Activated T-helper 17 cell treated with anti-CD3 and anti-CD28 coated beads, Interleukin-2, amount 50 U/mL, for 72 hours (primary cell): Measurements from ENCODE around the gene HEPACAM. TPM values are rescaled to one million over a fixed set of nuclear protein-coding genes. Genes with fewer than 3 reads are reported as not detected.

Experiments
- ATAC-seq: fragments of 150-1000 bp; cut with Tn5 transposase; replicated peaks from 2 replicates; pipeline ENCODE4 v1.10.0; 2021; ENCODE audit warnings: mild to moderate bottlenecking, moderate library complexity
- H3K27ac Mint-ChIP-seq: one replicate; pipeline ENCODE4 v1.8.0; 2022; ENCODE audit warnings: mixed read lengths
- H3K27me3 Mint-ChIP-seq: one replicate; pipeline ENCODE4 v1.8.0; 2022; ENCODE audit warnings: mixed read lengths
- H3K36me3 Mint-ChIP-seq: one replicate; pipeline ENCODE4 v1.8.0; 2022; ENCODE audit warnings: low read depth, mild to moderate bottlenecking, mixed read lengths
- H3K4me1 Mint-ChIP-seq: one replicate; pipeline ENCODE4 v1.8.0; 2022; ENCODE audit warnings: mixed read lengths
- H3K4me3 Mint-ChIP-seq: one replicate; pipeline ENCODE4 v1.8.0; 2022; ENCODE audit warnings: mild to moderate bottlenecking, mixed read lengths
- H3K9me3 Mint-ChIP-seq: one replicate; pipeline ENCODE4 v1.8.0; 2022; ENCODE audit warnings: mixed read lengths
- total RNA-seq, 2 donors: library from RNA; stranded (reverse); gene quantifications; one replicate each; pipeline ENCODE4 v1.2.3, GENCODE V29; 2022

The HEPACAM gene
- total RNA-seq, 2 donors from 2014 or later = not detected

DNA sequence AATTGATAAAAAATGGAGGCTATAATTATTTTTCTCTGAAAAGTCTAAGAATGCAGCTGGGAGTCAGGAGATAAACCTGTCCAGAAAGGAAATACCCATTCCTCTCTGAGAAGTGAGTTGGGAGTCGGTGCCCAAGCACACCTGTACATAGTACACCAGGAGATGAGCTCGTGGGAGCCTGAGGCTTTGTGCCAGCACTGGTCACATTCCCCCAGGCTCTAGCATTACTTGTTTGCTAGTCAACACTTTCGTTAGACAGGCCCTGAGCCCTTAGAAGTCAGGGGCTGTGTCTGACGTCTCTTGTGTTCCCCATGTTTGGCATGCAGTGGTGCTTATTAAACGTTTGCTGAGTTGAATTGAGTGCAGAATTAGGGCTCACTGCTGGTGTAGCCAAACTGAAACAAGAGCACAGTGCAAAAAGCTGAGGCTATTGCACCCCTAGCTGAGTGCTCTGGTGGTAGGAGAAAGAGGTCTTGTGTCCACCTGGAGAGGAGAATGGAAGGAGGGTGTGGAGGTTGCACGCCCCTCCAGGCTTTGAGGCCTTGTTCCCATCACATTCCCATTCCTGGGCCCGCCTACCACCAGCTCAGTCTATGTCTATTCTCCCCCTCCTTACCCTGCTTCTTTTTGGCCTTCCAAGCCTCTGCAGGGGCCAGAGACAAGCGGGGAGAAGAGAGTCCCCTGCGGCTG lies 45.0 kb downstream of the HEPACAM start:
- no peaks in the 10 kb centered on the region for H3K4me1 Mint-ChIP-seq
- no peak for ATAC-seq
- no peaks in the 10 kb centered on the region for H3K36me3 Mint-ChIP-seq
- no peak overlapping the region for H3K27ac Mint-ChIP-seq
- H3K4me3 Mint-ChIP-seq = no peak overlapping the region
- H3K27me3 Mint-ChIP-seq = peaks cover 13% of the 10 kb centered on the region
- H3K9me3 Mint-ChIP-seq = no peaks in the 10 kb centered on the region

GRCh38 chr11:124890151-124890550 lies 45.7 kb downstream of the HEPACAM start:
- H3K4me1 Mint-ChIP-seq = no peaks in the 10 kb centered on the region
- ATAC-seq = no peak
- peaks cover 18% of the 10 kb centered on the region for H3K27me3 Mint-ChIP-seq
- H3K9me3 Mint-ChIP-seq = no peaks in the 10 kb centered on the region
- no peak overlapping the region for H3K4me3 Mint-ChIP-seq
- no peaks in the 10 kb centered on the region for H3K36me3 Mint-ChIP-seq
- no peak overlapping the region for H3K27ac Mint-ChIP-seq

GRCh38 chr11:124889191-124890091 lies 46.4 kb downstream of the HEPACAM start:
- Mint-ChIP-seq H3K27me3 (peaks cover 18% of the 10 kb centered on the region), H3K4me3 (no peak overlapping the region), H3K9me3 (no peaks in the 10 kb centered on the region), H3K4me1 (no peaks in the 10 kb centered on the region), H3K36me3 (no peaks in the 10 kb centered on the region), H3K27ac (no peak overlapping the region)
- no peak for ATAC-seq

DNA sequence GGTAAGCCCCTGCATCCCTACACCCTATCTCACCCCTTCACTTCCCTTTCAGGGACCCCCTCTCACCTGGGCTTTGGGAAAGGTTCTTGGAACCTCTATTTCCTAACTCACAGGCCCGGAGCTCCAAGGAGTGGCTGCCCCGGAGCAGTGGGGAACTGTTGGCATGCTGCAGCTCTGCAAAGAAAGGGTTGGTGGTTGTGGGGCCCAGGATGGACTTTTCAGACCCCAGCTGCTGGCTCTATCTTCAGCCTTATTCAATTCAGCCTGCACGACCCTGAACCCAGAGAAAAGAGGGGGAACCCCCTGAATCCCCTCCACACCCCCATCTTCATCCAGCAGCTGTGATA lies 48.2 kb downstream of the HEPACAM start:
- Mint-ChIP-seq H3K9me3 (no peaks in the 10 kb centered on the region), H3K36me3 (no peaks in the 10 kb centered on the region), H3K27me3 (peaks cover 18% of the 10 kb centered on the region), H3K4me1 (no peaks in the 10 kb centered on the region), H3K27ac (no peak overlapping the region), H3K4me3 (no peak overlapping the region)
- ATAC-seq = no peak

GRCh38 chr11:124886978-124887666 lies 48.7 kb downstream of the HEPACAM start:
- H3K9me3 Mint-ChIP-seq = no peaks in the 10 kb centered on the region
- no peak overlapping the region for H3K27ac Mint-ChIP-seq
- no peak for ATAC-seq
- H3K36me3 Mint-ChIP-seq = no peaks in the 10 kb centered on the region
- no peaks in the 10 kb centered on the region for H3K4me1 Mint-ChIP-seq
- peaks cover 18% of the 10 kb centered on the region for H3K27me3 Mint-ChIP-seq
- no peak overlapping the region for H3K4me3 Mint-ChIP-seq

- Mint-ChIP-seq H3K27ac (no peak overlapping the region), H3K4me1 (no peaks in the 10 kb centered on the region), H3K9me3 (no peaks in the 10 kb centered on the region), H3K4me3 (no peak overlapping the region), H3K36me3 (no peaks in the 10 kb centered on the region), H3K27me3 (peaks cover 18% of the 10 kb centered on the region)
- no peak for ATAC-seq
Observed at GRCh38 chr11:124886476-124886875, 49.4 kb downstream of the HEPACAM start.

GRCh38 chr11:124884869-124885479 lies 50.9 kb downstream of the HEPACAM start:
- peaks cover 18% of the 10 kb centered on the region for H3K27me3 Mint-ChIP-seq
- no peaks in the 10 kb centered on the region for H3K36me3 Mint-ChIP-seq
- no peak overlapping the region for H3K4me3 Mint-ChIP-seq
- H3K4me1 Mint-ChIP-seq = no peaks in the 10 kb centered on the region
- H3K9me3 Mint-ChIP-seq = no peaks in the 10 kb centered on the region
- no peak overlapping the region for H3K27ac Mint-ChIP-seq
- no peak for ATAC-seq

GRCh38 chr11:124884340-124884739 lies 51.5 kb downstream of the HEPACAM start:
- H3K9me3 Mint-ChIP-seq = no peaks in the 10 kb centered on the region
- ATAC-seq = no peak
- no peaks in the 10 kb centered on the region for H3K4me1 Mint-ChIP-seq
- no peak overlapping the region for H3K4me3 Mint-ChIP-seq
- no peaks in the 10 kb centered on the region for H3K36me3 Mint-ChIP-seq
- peaks cover 18% of the 10 kb centered on the region for H3K27me3 Mint-ChIP-seq
- no peak overlapping the region for H3K27ac Mint-ChIP-seq

DNA sequence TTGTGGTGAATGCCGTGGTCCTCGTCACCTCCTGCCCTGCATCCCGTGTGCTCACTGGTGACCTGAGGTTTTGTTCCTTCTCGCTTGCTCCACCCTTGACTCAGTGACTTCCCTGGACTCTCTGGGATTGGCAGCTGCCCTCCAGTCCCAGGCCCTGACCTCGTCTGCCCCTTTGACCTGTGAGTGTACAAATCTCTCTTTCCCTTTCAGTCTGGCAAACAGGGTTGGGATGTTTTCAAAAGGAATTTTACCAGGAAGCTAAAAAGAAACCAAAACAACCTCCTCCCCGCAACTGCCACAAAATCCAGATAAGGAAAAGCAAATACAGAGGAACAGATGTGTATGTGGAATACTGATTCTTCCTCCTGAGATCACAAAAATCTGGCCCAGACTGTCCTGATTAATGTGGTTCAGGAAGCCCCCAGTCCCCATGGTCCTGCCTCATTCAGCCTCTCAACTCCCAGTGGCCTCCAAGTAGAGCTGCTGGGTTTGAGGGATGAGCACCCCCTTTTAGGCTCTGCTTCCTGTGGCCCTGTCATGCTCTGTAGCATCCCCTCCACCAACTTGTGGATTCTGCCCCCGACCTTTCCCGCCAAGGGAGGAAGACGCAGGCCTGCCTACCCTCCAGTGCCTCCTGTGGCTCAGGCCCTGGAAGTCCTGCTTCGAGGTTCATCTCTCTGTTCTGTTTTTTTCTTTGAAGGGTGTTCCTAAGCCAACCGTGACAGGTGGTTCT lies 53.3 kb downstream of the HEPACAM start:
- Mint-ChIP-seq H3K27ac (no peak overlapping the region), H3K4me1 (no peaks in the 10 kb centered on the region), H3K4me3 (no peak overlapping the region), H3K9me3 (no peaks in the 10 kb centered on the region), H3K36me3 (no peaks in the 10 kb centered on the region), H3K27me3 (peaks cover 14% of the 10 kb centered on the region)
- no peak for ATAC-seq

DNA sequence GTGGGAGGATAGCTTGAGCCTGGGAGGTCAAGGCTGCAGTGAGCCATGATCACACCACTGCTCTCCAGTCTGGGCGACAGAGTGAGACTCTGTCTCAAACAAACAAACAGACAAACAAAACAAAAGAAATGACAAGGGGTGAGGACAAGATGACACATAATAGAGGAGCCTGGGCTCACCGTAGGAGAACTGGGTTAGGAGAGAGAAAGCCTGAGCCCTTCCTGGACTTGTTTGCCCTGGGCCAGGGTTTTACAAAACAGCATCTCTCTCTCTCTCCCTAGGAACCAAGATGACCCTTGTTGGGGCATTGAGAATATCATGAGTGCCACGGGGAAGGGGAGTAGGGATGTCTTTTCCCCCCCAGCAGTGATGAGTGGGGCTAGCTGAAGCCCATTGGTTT lies 54.9 kb downstream of the HEPACAM start:
- ATAC-seq = no peak
- Mint-ChIP-seq H3K4me3 (no peak overlapping the region), H3K9me3 (no peaks in the 10 kb centered on the region), H3K36me3 (no peaks in the 10 kb centered on the region), H3K4me1 (no peaks in the 10 kb centered on the region), H3K27ac (peak overlapping the region; percentile 37), H3K27me3 (peaks cover 5% of the 10 kb centered on the region)

DNA sequence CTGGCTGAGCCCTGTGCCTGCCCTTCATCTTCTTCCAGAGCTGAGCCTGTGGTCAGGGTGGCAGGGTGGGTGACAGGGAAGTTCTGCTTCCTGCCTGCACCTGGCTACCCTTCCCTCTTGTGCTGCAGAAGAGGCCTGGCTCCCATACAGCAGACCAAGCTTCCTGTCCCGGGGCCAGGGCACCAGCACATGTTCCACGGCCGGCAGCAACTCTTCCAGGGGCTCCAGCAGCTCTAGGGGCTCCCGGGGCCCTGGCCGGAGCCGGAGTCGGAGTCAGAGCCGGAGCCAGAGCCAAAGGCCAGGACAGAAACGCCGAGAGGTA lies 55.6 kb downstream of the HEPACAM start:
- peaks cover 5% of the 10 kb centered on the region for H3K27me3 Mint-ChIP-seq
- no peaks in the 10 kb centered on the region for H3K4me1 Mint-ChIP-seq
- H3K9me3 Mint-ChIP-seq = no peaks in the 10 kb centered on the region
- H3K36me3 Mint-ChIP-seq = no peaks in the 10 kb centered on the region
- no peak for ATAC-seq
- H3K4me3 Mint-ChIP-seq = no peak overlapping the region
- H3K27ac Mint-ChIP-seq = no peak overlapping the region

DNA sequence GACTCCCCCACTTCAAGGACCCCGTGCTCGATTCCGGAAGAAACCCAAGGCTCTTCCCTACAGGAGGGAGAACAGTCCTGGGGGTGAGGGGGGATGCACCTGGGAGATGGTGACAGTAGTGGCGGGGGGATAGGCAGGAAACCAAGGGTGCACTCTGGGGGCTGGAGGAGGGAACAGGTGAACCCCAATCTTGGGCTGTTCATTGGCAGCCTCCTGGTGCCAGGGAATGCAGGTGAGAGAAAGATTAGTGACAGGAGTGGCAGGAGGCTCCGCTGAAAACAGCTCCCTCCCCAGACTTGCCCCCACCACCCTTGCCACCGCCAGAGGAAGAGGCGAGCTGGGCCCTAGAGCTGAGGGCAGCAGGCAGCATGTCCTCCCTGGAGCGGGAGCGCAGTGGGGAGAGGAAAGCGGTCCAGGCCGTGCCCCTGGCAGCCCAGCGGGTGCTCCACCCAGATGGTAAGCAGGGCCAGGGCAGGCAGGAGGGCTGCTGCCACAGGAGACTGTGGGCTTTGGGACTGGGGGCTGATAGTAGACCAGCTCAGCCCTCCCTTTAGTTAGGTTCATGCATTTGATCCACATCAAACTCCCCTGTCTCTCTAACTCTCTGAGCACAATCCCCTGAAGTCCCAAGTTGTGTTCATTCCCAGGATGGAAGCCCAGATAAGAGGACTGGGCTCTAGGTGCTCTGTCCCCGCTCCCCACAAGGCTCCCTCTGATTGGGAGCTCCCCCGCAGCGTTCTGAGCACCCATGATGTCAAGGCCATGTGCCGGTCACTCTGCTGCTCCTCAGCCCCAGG lies 56.2 kb downstream of the HEPACAM start:
- ATAC-seq = no peak
- H3K36me3 Mint-ChIP-seq = no peaks in the 10 kb centered on the region
- H3K4me3 Mint-ChIP-seq = no peak overlapping the region
- H3K27me3 Mint-ChIP-seq = peaks cover 8% of the 10 kb centered on the region
- no peak overlapping the region for H3K27ac Mint-ChIP-seq
- H3K4me1 Mint-ChIP-seq = no peaks in the 10 kb centered on the region
- no peaks in the 10 kb centered on the region for H3K9me3 Mint-ChIP-seq

GRCh38 chr11:124878759-124879492 lies 56.9 kb downstream of the HEPACAM start:
- peaks cover 9% of the 10 kb centered on the region for H3K27me3 Mint-ChIP-seq
- ATAC-seq = no peak
- H3K27ac Mint-ChIP-seq = no peak overlapping the region
- H3K36me3 Mint-ChIP-seq = no peaks in the 10 kb centered on the region
- H3K9me3 Mint-ChIP-seq = no peaks in the 10 kb centered on the region
- H3K4me3 Mint-ChIP-seq = no peak overlapping the region
- no peaks in the 10 kb centered on the region for H3K4me1 Mint-ChIP-seq
